HK-2 (cell line): Measurements from ENCODE around the gene SLC38A9.
"Not testable (repeated sequence)": the region's sequence is repeated elsewhere in the genome, so short reads cannot be mapped to it uniquely, and the experiment has no call there.

Experiments
- DNase-seq: peaks from one replicate; pipeline ENCODE4 v3.0.0-alpha.2; 2018; ENCODE audit not compliant: unreplicated experiment

Gene SLC38A9

GRCh38 chr5:55712023-55712859 lies at the start of gene SLC38A9:
Gene SLC38A9, minus strand, starts transcription at chr5:55712324. Its CDS starts 14,366 bp downstream, at chr5:55697958.
- DNase-seq, result peak; percentile 93

GRCh38 chr5:55761721-55762120 lies 49.6 kb upstream of the SLC38A9 start:
- not testable (repeated sequence) for DNase-seq

GRCh38 chr5:55758714-55759113 lies 46.6 kb upstream of the SLC38A9 start:
- DNase-seq, result no peak

GRCh38 chr5:55758231-55758630 lies 46.1 kb upstream of the SLC38A9 start:
- no peak for DNase-seq

GRCh38 chr5:55750499-55750898 lies 38.4 kb upstream of the SLC38A9 start:
- DNase-seq, result no peak

GRCh38 chr5:55750063-55750462 lies 37.9 kb upstream of the SLC38A9 start:
- DNase-seq, result no peak

- no peak for DNase-seq
Measured at GRCh38 chr5:55749387-55749786, 37.3 kb upstream of the SLC38A9 start.

GRCh38 chr5:55747778-55748318 lies 35.7 kb upstream of the SLC38A9 start:
- no peak for DNase-seq

GRCh38 chr5:55742778-55743177 lies 30.7 kb upstream of the SLC38A9 start:
- no peak for DNase-seq

- no peak for DNase-seq
Measured at GRCh38 chr5:55737793-55738192, 25.7 kb upstream of the SLC38A9 start, which contains the start of gene DDX4. Gene DDX4, plus strand, starts transcription at chr5:55738061. Its CDS starts 903 bp downstream, at chr5:55738964.

- no peak for DNase-seq
Measured at GRCh38 chr5:55734658-55735057, 22.5 kb upstream of the SLC38A9 start.

GRCh38 chr5:55732585-55732984 lies 20.5 kb upstream of the SLC38A9 start:
- no peak for DNase-seq

- no peak for DNase-seq
Measured at GRCh38 chr5:55731848-55732247, 19.7 kb upstream of the SLC38A9 start.

GRCh38 chr5:55724281-55724680 lies 12.2 kb upstream of the SLC38A9 start:
- no peak for DNase-seq

GRCh38 chr5:55720188-55720703 lies 8.1 kb upstream of the SLC38A9 start:
- DNase-seq, result no peak

- DNase-seq, result not testable (repeated sequence)
Measured at GRCh38 chr5:55719026-55719425, 6.9 kb upstream of the SLC38A9 start.

GRCh38 chr5:55715519-55716078 lies 3.5 kb upstream of the SLC38A9 start:
- DNase-seq, result no peak

GRCh38 chr5:55714749-55715148 lies 2.6 kb upstream of the SLC38A9 start:
- no peak for DNase-seq

- DNase-seq, result no peak
Measured at GRCh38 chr5:55714339-55714738, 2.2 kb upstream of the SLC38A9 start.

- no peak for DNase-seq
Measured at GRCh38 chr5:55713871-55714270, 1.7 kb upstream of the SLC38A9 start.

- DNase-seq, result no peak
Measured at GRCh38 chr5:55711507-55712022, 559 bp downstream of the SLC38A9 start.

GRCh38 chr5:55708732-55709131 lies 3.4 kb downstream of the SLC38A9 start:
- DNase-seq, result no peak

GRCh38 chr5:55706230-55706629 lies 5.9 kb downstream of the SLC38A9 start:
- DNase-seq, result no peak
